ENCODE results near the gene TSPAN5. TPM values are rescaled to one million over a fixed set of nuclear protein-coding genes. Genes with fewer than 3 reads are reported as not detected.

The TSPAN5 gene
- total RNA-seq, 4 donors from 2014 or later = 14.5 to 33.4 (median 17.0) TPM

GRCh38 chr4:98530572-98530971, 127.8 kb downstream of the TSPAN5 start:
- Histone ChIP-seq H3K4me3 (no peak overlapping the region), H3K27me3 (no peaks in the 10 kb centered on the region), H3K27ac (no peak overlapping the region), H3K4me1 (no peaks in the 10 kb centered on the region), H3K9me3 (no peaks in the 10 kb centered on the region), H3K36me3 (no peaks in the 10 kb centered on the region)
- TF ChIP-seq POLR2A (IDR thresholded peaks at IDR 0.05) (no peak), EP300 (IDR thresholded peaks at IDR 0.05) (no peak), CTCF (IDR thresholded peaks at IDR 0.05) (no peak), POLR2AphosphoS5 (IDR thresholded peaks at IDR 0.05) (no peak)
- 97% methylated on average over 3 of the region's 3 CpGs for WGBS
- DNase-seq (ENCODE audit: low spot score in 2 of 2) = no peak

- Histone ChIP-seq H3K4me3 (no peak overlapping the region), H3K27me3 (no peaks in the 10 kb centered on the region), H3K9me3 (no peaks in the 10 kb centered on the region), H3K27ac (no peak overlapping the region), H3K4me1 (no peaks in the 10 kb centered on the region), H3K36me3 (no peaks in the 10 kb centered on the region)
- 67% methylated on average over 2 of the region's 2 CpGs for WGBS
- no peak for DNase-seq (ENCODE audit: low spot score in 2 of 2)
- TF ChIP-seq CTCF (IDR thresholded peaks at IDR 0.05) (no peak), POLR2AphosphoS5 (IDR thresholded peaks at IDR 0.05) (no peak), EP300 (IDR thresholded peaks at IDR 0.05) (no peak), POLR2A (IDR thresholded peaks at IDR 0.05) (no peak)
Measured at GRCh38 chr4:98529970-98530569, 128.3 kb downstream of the TSPAN5 start.

- Histone ChIP-seq H3K9me3 (no peaks in the 10 kb centered on the region), H3K36me3 (no peaks in the 10 kb centered on the region), H3K27ac (no peak overlapping the region), H3K27me3 (no peaks in the 10 kb centered on the region), H3K4me3 (no peak overlapping the region), H3K4me1 (no peaks in the 10 kb centered on the region)
- DNase-seq (ENCODE audit: low spot score in 2 of 2) = no peak
- no peak for TF ChIP-seq EP300 (IDR thresholded peaks at IDR 0.05)
- no peak for TF ChIP-seq POLR2AphosphoS5 (IDR thresholded peaks at IDR 0.05)
- no peak for TF ChIP-seq POLR2A (IDR thresholded peaks at IDR 0.05)
- TF ChIP-seq CTCF (IDR thresholded peaks at IDR 0.05) = no peak
- WGBS = 98% methylated on average over 3 of the region's 3 CpGs
Measured at GRCh38 chr4:98528882-98529281, 129.5 kb downstream of the TSPAN5 start.

- Histone ChIP-seq H3K9me3 (no peaks in the 10 kb centered on the region), H3K27me3 (no peaks in the 10 kb centered on the region), H3K4me3 (no peak overlapping the region), H3K27ac (no peak overlapping the region), H3K4me1 (no peaks in the 10 kb centered on the region), H3K36me3 (no peaks in the 10 kb centered on the region)
- TF ChIP-seq POLR2AphosphoS5 (IDR thresholded peaks at IDR 0.05) = no peak
- no peak for TF ChIP-seq CTCF (IDR thresholded peaks at IDR 0.05)
- TF ChIP-seq POLR2A (IDR thresholded peaks at IDR 0.05) = no peak
- no peak for TF ChIP-seq EP300 (IDR thresholded peaks at IDR 0.05)
- DNase-seq (ENCODE audit: low spot score in 2 of 2) = no peak
- WGBS = 72% methylated on average over 9 of the region's 9 CpGs
Measured at GRCh38 chr4:98527534-98528269, 130.7 kb downstream of the TSPAN5 start.

- H3K27ac ChIP-seq = no peak overlapping the region
- no peaks in the 10 kb centered on the region for H3K4me1 ChIP-seq
- no peaks in the 10 kb centered on the region for H3K27me3 ChIP-seq
- no peak for DNase-seq (ENCODE audit: low spot score in 2 of 2)
- H3K36me3 ChIP-seq = no peaks in the 10 kb centered on the region
- H3K4me3 ChIP-seq = no peak overlapping the region
- no peak for TF ChIP-seq POLR2AphosphoS5 (IDR thresholded peaks at IDR 0.05)
- TF ChIP-seq EP300 (IDR thresholded peaks at IDR 0.05) = no peak
- no peak for TF ChIP-seq POLR2A (IDR thresholded peaks at IDR 0.05)
- TF ChIP-seq CTCF (IDR thresholded peaks at IDR 0.05) = no peak
- H3K9me3 ChIP-seq = no peaks in the 10 kb centered on the region
- WGBS = 64% methylated on average over 4 of the region's 4 CpGs
Measured at GRCh38 chr4:98524230-98524629, 134.2 kb downstream of the TSPAN5 start.

All from suprapubic skin (tissue), 4 donors.